Activated CD4-positive, alpha-beta T cell treated with anti-CD3 and anti-CD28 coated beads for 48 hours (primary cell): ENCODE measurements around the gene PXDC1.
"Not testable (repeated sequence)": the region's sequence is repeated elsewhere in the genome, so short reads cannot be mapped to it uniquely, and the experiment has no call there.

ENCODE experiments used
- DNase-seq: peaks from one replicate; pipeline ENCODE4 v3.0.0-alpha.2; 2020

PXDC1 gene

GRCh38 chr6:3729603-3730344 lies 21.7 kb downstream of the PXDC1 start:
- DNase-seq = no peak

GRCh38 chr6:3727593-3728108 lies 23.9 kb downstream of the PXDC1 start:
- DNase-seq = no peak

GRCh38 chr6:3727036-3727435 lies 24.5 kb downstream of the PXDC1 start:
- no peak for DNase-seq

- DNase-seq = no peak
These were observed 25.1 kb downstream of the PXDC1 start for GRCh38 chr6:3726421-3726820.

DNA sequence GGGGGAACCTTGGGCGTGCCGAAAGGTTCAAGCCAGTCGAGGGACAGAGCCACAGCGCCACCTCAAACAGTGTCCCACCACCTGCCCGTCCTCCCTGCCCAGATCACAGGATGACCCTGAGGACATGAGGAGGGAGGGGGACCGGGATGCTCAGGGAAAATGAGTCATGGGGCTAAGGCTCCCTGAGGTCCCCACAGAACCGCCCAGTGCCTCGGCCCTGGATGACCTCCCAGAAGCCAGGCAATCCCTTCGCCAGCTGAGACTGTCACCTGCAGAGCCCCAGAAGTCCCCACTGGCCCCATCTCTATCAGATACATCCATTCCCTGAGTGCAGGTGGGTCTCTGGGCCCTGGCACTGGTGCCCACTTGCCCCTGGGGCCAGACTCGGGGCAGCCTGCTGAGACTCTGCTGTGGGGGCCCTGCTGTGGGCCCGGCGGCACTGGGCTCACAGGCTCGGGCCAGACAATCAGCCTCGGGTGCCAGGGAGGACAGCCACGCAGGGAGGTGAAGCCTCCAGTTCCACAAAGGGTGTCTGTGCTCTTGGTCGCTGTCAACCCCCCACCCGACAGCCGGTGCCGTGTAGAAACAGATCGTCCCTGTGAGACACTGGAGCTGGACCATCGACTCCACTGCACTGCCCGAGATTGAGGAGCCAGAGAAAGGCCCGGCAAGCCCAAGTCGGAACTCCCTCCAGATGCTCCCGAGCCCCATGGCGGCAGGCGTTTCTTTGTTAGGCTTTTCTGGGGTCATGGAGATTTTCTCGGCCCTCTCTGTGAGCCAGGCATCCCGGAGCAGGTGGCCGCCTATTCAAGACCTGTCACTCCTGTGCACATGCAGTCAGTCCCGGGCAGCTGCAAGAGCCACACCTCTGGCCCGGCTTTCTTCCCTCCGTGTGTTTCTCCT lies 26.1 kb downstream of the PXDC1 start:
- DNase-seq = no peak

GRCh38 chr6:3724451-3725144 lies 26.9 kb downstream of the PXDC1 start:
- DNase-seq = no peak

DNA sequence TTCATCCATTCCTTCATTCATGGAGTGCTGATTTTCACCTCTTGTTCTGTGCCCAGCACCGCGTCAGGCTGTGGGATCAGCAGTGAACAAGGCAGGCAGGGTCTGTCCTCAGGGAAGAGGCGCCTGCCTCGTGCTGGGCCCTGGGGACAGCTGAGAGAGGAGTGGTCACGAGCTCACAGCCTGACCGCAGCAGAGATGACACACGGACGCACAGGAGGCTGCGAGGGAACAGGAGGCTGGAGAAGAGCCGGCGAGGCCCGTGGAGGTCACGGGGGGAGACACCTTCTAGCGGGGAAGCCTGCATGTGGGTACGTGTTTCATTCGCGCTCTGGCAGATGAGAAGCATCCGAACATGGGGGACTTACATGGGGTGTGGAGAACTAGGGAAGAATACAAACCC lies 27.5 kb downstream of the PXDC1 start:
- DNase-seq = no peak

DNA sequence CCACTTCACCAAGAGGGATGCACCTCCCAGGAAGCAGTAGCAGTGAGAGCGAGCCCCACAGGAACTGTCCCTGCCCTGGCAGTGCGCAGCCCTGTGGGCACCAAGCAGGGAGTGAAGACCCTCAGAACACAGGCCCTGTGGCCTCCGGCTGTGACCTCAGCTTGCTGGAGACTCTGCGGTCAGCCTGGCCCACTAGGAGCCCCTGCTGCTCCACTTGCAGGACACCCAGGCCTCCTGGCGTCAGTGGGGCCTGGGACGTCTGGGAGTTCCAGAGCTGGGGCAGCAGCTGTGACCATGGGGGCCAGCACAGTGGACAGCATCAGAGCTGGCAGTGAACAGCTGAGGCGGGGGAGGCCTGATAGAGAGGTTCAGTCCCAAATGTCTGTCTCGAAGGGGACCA lies 28.3 kb downstream of the PXDC1 start:
- DNase-seq = no peak

GRCh38 chr6:3722785-3723184 lies 28.7 kb downstream of the PXDC1 start:
- no peak for DNase-seq

- DNase-seq = no peak
These were observed 29.5 kb downstream of the PXDC1 start for GRCh38 chr6:3721810-3722621.

DNA sequence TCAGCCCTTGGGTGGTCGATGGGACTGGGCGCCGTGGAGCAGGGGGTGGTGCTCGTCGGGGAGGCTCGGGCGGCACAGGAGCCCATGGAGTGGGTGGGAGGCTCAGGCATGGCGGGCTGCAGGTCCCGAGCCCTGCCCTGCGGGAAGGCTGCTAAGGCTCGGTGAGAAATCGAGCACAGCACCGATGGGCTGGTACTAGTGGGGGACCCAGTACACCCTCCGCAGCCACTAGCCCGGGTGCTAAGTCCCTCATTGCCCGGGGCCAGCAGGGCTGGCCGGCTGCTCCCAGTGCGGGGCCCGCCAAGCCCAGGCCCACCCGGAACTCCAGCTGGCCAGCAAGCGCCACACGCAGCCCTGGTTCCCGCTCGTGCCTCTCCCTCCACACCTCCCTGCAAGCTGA lies 30.7 kb downstream of the PXDC1 start:
- not testable (repeated sequence) for DNase-seq

DNA sequence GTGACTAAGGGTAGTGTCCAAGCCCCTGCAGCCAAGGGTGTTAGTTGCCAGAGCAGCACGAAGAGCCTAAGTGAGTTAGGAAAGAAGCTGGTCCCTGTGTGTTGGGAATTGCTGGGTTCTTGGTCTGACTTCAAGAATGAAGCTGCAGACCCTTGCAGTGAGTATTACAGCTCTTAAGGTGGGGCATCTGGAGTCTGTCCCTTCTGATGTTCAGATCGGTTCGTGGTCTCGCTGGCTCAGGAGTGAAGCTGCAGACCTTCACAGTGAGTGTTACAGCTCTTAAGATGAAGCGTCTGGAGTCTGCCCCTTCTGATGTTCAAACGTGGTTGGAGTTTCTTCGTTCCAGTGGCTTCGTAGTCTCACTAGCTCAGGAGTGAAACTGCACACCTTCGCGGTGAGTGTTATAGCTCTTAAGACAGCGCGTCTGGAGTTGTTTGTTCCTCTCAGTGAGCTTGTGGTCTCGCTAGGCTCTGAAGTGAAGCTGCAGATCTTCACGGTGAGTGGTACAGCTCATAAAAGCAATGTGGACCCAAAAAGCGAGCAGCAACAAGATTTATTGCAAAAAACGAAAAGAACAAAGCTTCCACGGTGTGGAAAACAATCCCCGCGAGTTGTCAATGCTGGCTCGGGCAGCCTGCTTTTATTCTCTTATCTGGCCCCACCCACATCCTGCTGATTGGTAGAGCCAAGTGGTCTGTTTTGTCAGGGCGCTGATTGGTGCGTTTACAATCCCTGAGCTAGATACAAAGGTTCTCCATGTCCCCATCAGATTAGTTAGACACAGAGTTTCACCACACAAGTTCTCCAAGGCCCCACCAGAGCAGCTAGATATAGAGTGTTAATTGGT lies 31.8 kb downstream of the PXDC1 start:
- DNase-seq = no peak

GRCh38 chr6:3718407-3718806 lies 33.1 kb downstream of the PXDC1 start:
- DNase-seq = no peak

- no peak for DNase-seq
These were observed 36.2 kb downstream of the PXDC1 start for GRCh38 chr6:3715285-3715684.

DNA sequence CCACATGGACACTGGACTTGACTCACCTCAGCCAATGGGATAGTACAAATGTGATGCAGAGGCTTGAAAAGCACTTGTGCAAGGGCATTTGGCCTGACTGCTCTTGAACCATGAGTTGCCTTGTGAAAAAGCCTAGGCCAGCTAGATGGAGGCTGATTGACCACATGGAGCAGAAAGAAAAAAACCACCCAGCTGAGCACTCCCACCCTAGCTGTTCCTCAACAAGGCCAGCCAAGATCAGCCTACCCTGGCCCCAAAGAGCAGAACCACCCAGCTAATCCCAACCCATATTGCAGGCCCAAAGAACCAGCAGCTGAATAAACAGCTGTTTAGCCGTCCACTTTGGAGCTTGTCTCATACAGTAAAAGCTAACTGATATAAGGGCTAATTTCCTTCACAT lies 36.7 kb downstream of the PXDC1 start:
- no peak for DNase-seq

GRCh38 chr6:3714111-3714510 lies 37.4 kb downstream of the PXDC1 start:
- DNase-seq = no peak

- DNase-seq = no peak
These were observed 38.5 kb downstream of the PXDC1 start for GRCh38 chr6:3712827-3713665.

GRCh38 chr6:3711776-3712175 lies 39.7 kb downstream of the PXDC1 start:
- no peak for DNase-seq

GRCh38 chr6:3710403-3710802 lies 41.1 kb downstream of the PXDC1 start:
- DNase-seq = no peak

DNA sequence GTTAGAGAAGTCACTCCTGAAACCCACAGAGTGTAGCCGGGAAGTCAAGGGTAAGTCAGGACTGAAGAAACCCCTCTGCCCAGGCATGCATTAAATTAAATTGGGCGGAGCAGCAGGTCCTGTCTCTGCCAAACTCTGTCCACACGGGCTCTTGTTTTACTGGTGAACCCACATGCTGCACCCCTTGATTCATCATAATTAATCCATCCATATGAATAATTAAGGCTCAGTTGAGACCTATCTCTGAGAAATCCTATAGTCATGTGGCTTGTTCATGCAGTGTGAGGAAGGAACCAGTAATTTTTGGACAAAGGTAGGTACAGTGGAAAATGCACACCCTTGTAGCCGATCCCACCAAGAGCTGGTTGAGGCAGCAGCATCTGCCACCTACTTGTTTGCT lies 43.0 kb downstream of the PXDC1 start:
- DNase-seq = no peak
